T-cell (primary cell): Measurements from ENCODE around the gene FAM219A. TPM values are rescaled to one million over a fixed set of nuclear protein-coding genes. Genes with fewer than 3 reads are reported as not detected.

ENCODE experiments used
- ATAC-seq, 4 experiments: fragments of 200-7000 bp in 3 of 4; fragments of 150-1000 bp in 1 of 4; cut with Tn5 transposase; replicated peaks in 1 of 4; 1 replicate in 3 of 4; 2 replicates in 1 of 4; pipeline ENCODE4 v1.10.0; 2021; ENCODE audit warnings: moderate library complexity in 3 of 4, mild to moderate bottlenecking in 2 of 4, moderate number of reproducible peaks in 1 of 4
- CTCF ChIA-PET, 2 donors: fragments of 300-600 bp; sonication (Branson Sonifier 250); formaldehyde crosslinking; loops; one replicate each; lab custom pipeline; 2022; ENCODE audit warnings: antibody characterized with exemption in 2 of 2; lab: Charles Lee
- POLR2A ChIA-PET, 2 donors: fragments of 300-600 bp; sonication (Branson Sonifier 250); formaldehyde crosslinking; loops; one replicate each; lab custom pipeline; 2022; ENCODE audit warnings: antibody characterized with exemption in 2 of 2; lab: Charles Lee
- DNase-seq, 35 experiments: peaks; one replicate each; pipeline versions ENCODE4 v3.0.0 to v3.0.0-alpha.2; 2013 to 2023
- H3K27ac ChIP-seq: one replicate; pipeline ENCODE4 v1.5.1; 2013; ENCODE audit warnings: low read length
- H3K27me3 ChIP-seq, 2 experiments: replicated peaks in 1 of 2; 1 replicate in 1 of 2; 2 replicates in 1 of 2; pipeline versions ENCODE4 v1.6.1 to v1.7.0; 2013; ENCODE audit warnings: low read length in 1 of 2, mixed read lengths in 1 of 2; ENCODE audit not compliant: control insufficient read depth in 2 of 2, insufficient read depth in 2 of 2; ENCODE audit errors: extremely low read depth in 1 of 2
- H3K36me3 ChIP-seq, 2 donors: 1 replicate in 1 of 2; 2 replicates in 1 of 2; pipeline versions ENCODE4 v1.6.1 to v1.7.0; 2013; ENCODE audit warnings: low read length in 1 of 2; ENCODE audit not compliant: control insufficient read depth in 2 of 2, insufficient read depth in 1 of 2; ENCODE audit errors: extremely low read depth in 1 of 2
- H3K4me1 ChIP-seq, 2 experiments: 1 replicate in 1 of 2; 2 replicates in 1 of 2; pipeline versions ENCODE4 v1.6.1 to v1.7.0; 2013; ENCODE audit warnings: low read length in 2 of 2, mixed read lengths in 1 of 2; ENCODE audit not compliant: insufficient read depth in 2 of 2, control insufficient read depth in 1 of 2; ENCODE audit errors: extremely low read depth in 1 of 2
- H3K4me3 ChIP-seq, 2 donors: 1 replicate in 1 of 2; 2 replicates in 1 of 2; pipeline versions ENCODE4 v1.5.1 to v1.7.0; 2013; ENCODE audit warnings: mild to moderate bottlenecking in 2 of 2, low read length in 1 of 2, moderate library complexity in 1 of 2; ENCODE audit not compliant: control insufficient read depth in 1 of 2; ENCODE audit errors: extremely low read depth in 1 of 2
- H3K9me3 ChIP-seq: 2 replicates; pipeline ENCODE4 v1.7.0; 2013
- H3K27ac Mint-ChIP-seq, 2 donors: one replicate each; pipeline ENCODE4 v1.8.0; 2020 to 2021; ENCODE audit warnings: mild to moderate bottlenecking in 2 of 2, mixed read lengths in 2 of 2
- H3K27me3 Mint-ChIP-seq, 2 donors: one replicate each; pipeline ENCODE4 v1.8.0; 2021 to 2022; ENCODE audit warnings: mixed read lengths in 2 of 2
- H3K36me3 Mint-ChIP-seq: one replicate; pipeline ENCODE4 v1.8.0; 2021; ENCODE audit warnings: mixed read lengths
- H3K4me1 Mint-ChIP-seq, 3 donors: one replicate each; pipeline ENCODE4 v1.8.0; 2020 to 2022; ENCODE audit warnings: mixed read lengths in 3 of 3, mild to moderate bottlenecking in 1 of 3
- H3K4me3 Mint-ChIP-seq, 3 donors: one replicate each; pipeline ENCODE4 v1.8.0; 2020 to 2022; ENCODE audit warnings: mild to moderate bottlenecking in 3 of 3, mixed read lengths in 3 of 3, moderate library complexity in 3 of 3
- H3K9me3 Mint-ChIP-seq, 3 donors: one replicate each; pipeline ENCODE4 v1.8.0; 2020 to 2022; ENCODE audit warnings: mixed read lengths in 3 of 3
- WGBS: methylation state at CpG from one replicate; pipeline ENCODE4 v1.1.5; 2013; ENCODE audit warnings: missing lambda C conversion rate; ENCODE audit not compliant: insufficient coverage; 5-methylcytosine and 5-hydroxymethylcytosine counted together
- total RNA-seq, 35 experiments: library from RNA in 6 of 35; stranded (reverse) in 6 of 35; fragments of 120-200 nt in 1 of 35; gene quantifications; one replicate each; pipeline versions ENCODE4 v1.2.1 to v1.2.4 and lab custom pipeline; 2013 to 2026

Gene FAM219A
- total RNA-seq, 5 donors from 2014 or later (not counting 1 experiment from before 2014, with no cell fraction given) = 10.7 to 20.7 (median 18.7) TPM

DNA sequence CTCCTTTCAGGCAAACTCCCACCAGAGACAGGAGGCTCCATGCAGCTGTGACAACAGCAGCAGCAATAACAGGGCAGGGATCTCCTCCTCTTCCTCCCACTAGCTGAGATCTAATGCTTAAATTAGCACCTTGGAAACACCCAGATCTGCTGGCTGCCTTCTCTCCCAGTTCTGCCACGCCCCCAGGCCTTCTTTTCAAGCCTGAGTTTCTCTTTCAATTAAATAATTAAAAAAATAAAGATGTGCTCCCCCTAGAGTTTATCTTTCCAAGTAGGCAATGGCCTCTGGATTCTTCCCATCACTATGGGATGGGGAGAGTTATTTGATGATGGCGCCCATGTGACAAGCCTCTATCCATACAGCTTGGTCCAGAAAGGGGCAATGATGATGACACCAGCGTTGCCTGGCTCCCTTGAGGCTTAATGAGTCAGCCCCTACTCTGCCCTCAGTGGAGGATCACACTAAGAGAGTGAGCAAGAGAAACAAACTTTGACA lies 3.8 kb downstream of the FAM219A start:
- H3K27ac Mint-ChIP-seq = no peak overlapping the region
- peaks cover 33 to 51% (median 34%) of the 10 kb centered on the region in 3 donors for H3K4me1 Mint-ChIP-seq
- Histone ChIP-seq H3K27me3 (no peaks in the 10 kb centered on the region), H3K27ac (no peak overlapping the region), H3K4me1 (peaks cover 10 to 19% of the 10 kb centered on the region in 2 experiments), H3K36me3 (no peaks in the 10 kb centered on the region), H3K4me3 (no peak overlapping the region), H3K9me3 (no peaks in the 10 kb centered on the region)
- POLR2A ChIA-PET = no interaction called here
- DNase-seq (no peak), ATAC-seq (no peak)
- no peak overlapping the region for H3K4me3 Mint-ChIP-seq
- WGBS = no CpG with 5 or more reads among the region's 3 CpGs
- H3K36me3 Mint-ChIP-seq = peaks cover 13% of the 10 kb centered on the region
- no peaks in the 10 kb centered on the region for H3K27me3 Mint-ChIP-seq
- no peaks in the 10 kb centered on the region for H3K9me3 Mint-ChIP-seq
- CTCF ChIA-PET = no interaction called here

DNA sequence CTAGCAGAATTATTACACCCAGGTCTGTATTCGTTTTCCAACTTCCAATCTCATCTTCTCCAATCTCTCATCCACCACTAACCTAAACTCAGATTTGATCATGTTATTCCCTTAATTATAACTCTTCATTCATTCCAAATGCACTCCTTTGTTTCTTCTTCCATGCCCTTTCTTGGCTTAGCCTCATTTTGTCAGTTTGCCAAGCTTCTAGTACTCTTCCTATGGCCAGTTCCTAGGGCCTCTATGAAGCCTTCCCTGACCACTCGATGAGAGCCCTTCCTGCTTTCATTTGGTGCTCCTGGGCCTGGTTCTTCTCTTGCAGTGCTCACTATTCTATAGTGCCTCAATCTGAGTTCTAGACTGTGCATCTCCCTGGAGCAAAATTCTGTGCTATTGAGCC lies 5.8 kb downstream of the FAM219A start:
- peaks cover 21 to 33% (median 26%) of the 10 kb centered on the region in 3 donors for H3K4me1 Mint-ChIP-seq

DNA sequence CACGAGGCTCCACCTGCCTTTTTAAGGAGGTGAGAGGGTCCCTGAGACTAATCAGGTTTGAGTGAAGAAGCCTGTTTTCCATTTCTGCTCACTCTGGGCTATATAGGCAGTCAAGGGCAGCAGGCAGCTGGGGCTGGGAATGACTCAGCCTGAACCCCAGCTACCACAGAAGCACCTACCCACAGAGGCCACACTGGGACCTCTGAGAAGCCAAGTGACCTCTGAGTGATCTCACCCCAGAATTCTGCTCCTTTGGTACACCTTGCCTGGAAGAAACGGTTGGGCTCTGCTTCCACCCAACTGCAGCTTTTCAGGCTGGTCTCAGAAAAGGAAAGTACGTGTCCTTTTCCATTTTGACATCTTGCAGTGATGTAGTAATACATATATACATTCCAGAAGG lies 6.8 kb downstream of the FAM219A start:
- H3K27ac Mint-ChIP-seq = no peak overlapping the region
- H3K4me3 Mint-ChIP-seq = no peak overlapping the region
- Histone ChIP-seq H3K27me3 (no peaks in the 10 kb centered on the region), H3K4me1 (no peaks in the 10 kb centered on the region), H3K36me3 (no peaks in the 10 kb centered on the region), H3K9me3 (no peaks in the 10 kb centered on the region), H3K4me3 (no peak overlapping the region), H3K27ac (no peak overlapping the region)
- H3K36me3 Mint-ChIP-seq = peaks cover 13% of the 10 kb centered on the region
- WGBS = no CpG with 5 or more reads among the region's 3 CpGs
- H3K4me1 Mint-ChIP-seq = peaks cover 10 to 23% (median 16%) of the 10 kb centered on the region in 3 donors
- POLR2A ChIA-PET = no interaction called here
- DNase-seq = no peak
- CTCF ChIA-PET = no interaction called here
- ATAC-seq = no peak
- H3K27me3 Mint-ChIP-seq = no peaks in the 10 kb centered on the region
- no peaks in the 10 kb centered on the region for H3K9me3 Mint-ChIP-seq

More for the DNA sequence above, 5.8 kb downstream of the FAM219A start:
- Histone ChIP-seq H3K4me3 (no peak overlapping the region), H3K27me3 (no peaks in the 10 kb centered on the region), H3K27ac (no peak overlapping the region), H3K4me1 (peaks cover 6 to 10% of the 10 kb centered on the region in 2 experiments), H3K9me3 (no peaks in the 10 kb centered on the region), H3K36me3 (no peaks in the 10 kb centered on the region)
- DNase-seq (no peak), ATAC-seq (no peak)
- Mint-ChIP-seq H3K4me3 (no peak overlapping the region), H3K27ac (no peak overlapping the region), H3K36me3 (peaks cover 13% of the 10 kb centered on the region), H3K9me3 (no peaks in the 10 kb centered on the region), H3K27me3 (no peaks in the 10 kb centered on the region)
- ChIA-PET POLR2A (no interaction called here), CTCF (no interaction called here)
- WGBS = 91% methylated on average over 2 of the region's 2 CpGs

DNA sequence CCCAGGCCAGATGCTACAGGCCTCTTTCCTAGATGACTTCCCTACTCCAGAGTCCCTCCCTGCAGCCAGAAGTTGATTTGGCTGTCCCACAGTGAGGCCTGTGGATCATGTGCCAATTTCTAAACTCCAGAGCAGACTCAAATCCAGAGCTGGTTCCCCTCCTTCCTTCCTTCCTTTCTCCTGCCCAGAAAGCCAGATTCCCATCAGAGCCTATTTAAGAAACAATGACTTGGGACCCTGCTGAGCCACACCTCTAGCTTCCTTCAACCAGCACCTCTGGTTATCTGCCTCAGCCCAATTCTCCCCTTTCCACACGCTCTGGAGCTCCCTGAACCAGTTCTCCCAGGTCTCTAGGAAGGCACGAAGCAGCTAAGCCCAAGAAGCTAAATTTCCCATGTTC lies 7.2 kb downstream of the FAM219A start:
- H3K27ac ChIP-seq = no peak overlapping the region
- H3K4me3 ChIP-seq = no peak overlapping the region
- H3K9me3 ChIP-seq = no peaks in the 10 kb centered on the region
- no peaks in the 10 kb centered on the region for H3K4me1 ChIP-seq
- ChIA-PET POLR2A (no interaction called here), CTCF (no interaction called here)
- H3K4me3 Mint-ChIP-seq = no peak overlapping the region
- H3K36me3 ChIP-seq = no peaks in the 10 kb centered on the region
- no peak for ATAC-seq
- WGBS = no CpG with 5 or more reads among the region's 2 CpGs
- H3K4me1 Mint-ChIP-seq = peaks cover 6 to 18% (median 12%) of the 10 kb centered on the region in 3 donors
- H3K27ac Mint-ChIP-seq = no peak overlapping the region
- no peak for DNase-seq
- H3K27me3 ChIP-seq = no peaks in the 10 kb centered on the region
- H3K27me3 Mint-ChIP-seq = no peaks in the 10 kb centered on the region
- no peaks in the 10 kb centered on the region for H3K9me3 Mint-ChIP-seq
- peaks cover 13% of the 10 kb centered on the region for H3K36me3 Mint-ChIP-seq

DNA sequence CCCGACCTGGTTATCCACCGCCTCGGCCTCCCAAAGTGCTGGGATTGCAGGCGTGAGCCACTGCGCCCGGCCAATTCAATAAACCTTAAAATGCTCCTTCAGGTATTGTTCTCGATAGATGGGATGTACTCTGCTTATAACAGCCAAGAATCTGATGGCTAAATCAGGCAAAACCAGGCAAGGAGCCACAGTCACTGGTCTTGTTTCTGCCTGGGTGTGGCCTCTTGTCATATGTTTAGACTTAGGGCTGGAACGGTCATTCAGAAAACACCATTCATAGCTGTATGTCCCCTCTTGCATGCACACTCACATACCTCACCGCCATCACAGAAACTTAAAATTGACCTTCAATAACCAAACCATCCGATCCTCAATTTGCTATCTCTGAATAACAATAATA lies 7.7 kb downstream of the FAM219A start:
- Mint-ChIP-seq H3K27me3 (no peaks in the 10 kb centered on the region), H3K4me1 (peaks cover 5 to 17% (median 11%) of the 10 kb centered on the region in 3 donors), H3K36me3 (peaks cover 13% of the 10 kb centered on the region), H3K9me3 (no peaks in the 10 kb centered on the region), H3K27ac (no peak overlapping the region), H3K4me3 (no peak overlapping the region)
- no peaks in the 10 kb centered on the region for H3K27me3 ChIP-seq
- DNase-seq (no peak), ATAC-seq (no peak)
- H3K4me1 ChIP-seq = no peaks in the 10 kb centered on the region
- POLR2A ChIA-PET = no interaction called here
- no peaks in the 10 kb centered on the region for H3K36me3 ChIP-seq
- no peaks in the 10 kb centered on the region for H3K9me3 ChIP-seq
- 100% methylated on average over 3 of the region's 10 CpGs for WGBS
- CTCF ChIA-PET = no interaction called here
- no peak overlapping the region for H3K27ac ChIP-seq
- H3K4me3 ChIP-seq = no peak overlapping the region

DNA sequence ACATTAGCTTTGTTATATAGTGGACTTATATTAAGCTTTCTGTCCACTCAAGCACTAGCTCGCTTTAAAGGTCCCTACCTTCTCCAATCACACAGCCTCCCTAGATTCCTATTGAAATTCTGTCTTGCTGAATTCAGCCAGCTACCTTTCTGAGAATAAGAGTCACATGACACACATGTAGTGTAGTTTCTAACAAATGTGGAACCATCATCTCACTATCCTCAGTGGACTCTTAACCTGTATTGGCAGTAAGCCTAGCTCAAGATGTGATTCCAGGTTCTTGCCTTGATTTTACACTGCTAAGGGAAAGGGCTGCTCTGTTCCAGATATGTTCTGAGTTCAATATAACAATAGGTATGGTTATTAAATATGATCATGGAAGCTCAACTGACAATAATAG lies 11.4 kb downstream of the FAM219A start:
- ATAC-seq (no peak), DNase-seq (no peak)
- H3K27ac ChIP-seq = no peak overlapping the region
- CTCF ChIA-PET = no interaction called here
- no peaks in the 10 kb centered on the region for H3K4me1 ChIP-seq
- H3K9me3 ChIP-seq = no peaks in the 10 kb centered on the region
- H3K4me1 Mint-ChIP-seq = peaks cover 0 to 7% (median 2%) of the 10 kb centered on the region in 3 donors
- H3K9me3 Mint-ChIP-seq = no peaks in the 10 kb centered on the region
- H3K4me3 Mint-ChIP-seq = no peak overlapping the region
- no peak overlapping the region for H3K27ac Mint-ChIP-seq
- H3K27me3 Mint-ChIP-seq = no peaks in the 10 kb centered on the region
- peaks cover 8% of the 10 kb centered on the region for H3K36me3 Mint-ChIP-seq
- no peak overlapping the region for H3K4me3 ChIP-seq
- WGBS = no CpG with 5 or more reads among the region's 1 CpG
- H3K36me3 ChIP-seq = no peaks in the 10 kb centered on the region
- H3K27me3 ChIP-seq = no peaks in the 10 kb centered on the region
- POLR2A ChIA-PET = no interaction called here

DNA sequence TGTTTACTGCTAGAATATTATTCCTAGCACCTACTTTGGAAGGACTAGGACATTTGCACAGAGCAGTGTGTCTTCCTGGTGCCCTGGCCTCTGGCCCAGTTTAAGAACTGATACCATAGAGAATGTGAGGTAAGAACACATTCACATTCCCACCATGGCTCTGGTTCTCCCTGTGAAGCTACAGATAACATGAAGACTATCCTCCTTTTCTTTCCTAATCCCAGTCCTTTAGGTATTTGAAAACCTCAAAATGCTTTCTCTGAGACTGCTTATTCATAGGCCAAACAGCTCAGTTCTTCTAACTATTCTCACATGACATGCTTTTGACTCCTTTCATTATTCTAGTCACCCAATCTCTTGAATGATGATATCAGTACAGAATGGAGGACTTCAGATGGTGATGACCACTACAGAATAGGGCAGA lies 11.9 kb downstream of the FAM219A start:
- DNase-seq (no peak), ATAC-seq (no peak)
- no peaks in the 10 kb centered on the region for H3K36me3 ChIP-seq
- H3K4me1 Mint-ChIP-seq = peaks cover 2 to 6% (median 5%) of the 10 kb centered on the region in 3 donors
- no peaks in the 10 kb centered on the region for H3K27me3 Mint-ChIP-seq
- H3K27me3 ChIP-seq = no peaks in the 10 kb centered on the region
- no peak overlapping the region for H3K27ac ChIP-seq
- no peak overlapping the region for H3K27ac Mint-ChIP-seq
- no peak overlapping the region for H3K4me3 Mint-ChIP-seq
- H3K9me3 ChIP-seq = no peaks in the 10 kb centered on the region
- H3K4me1 ChIP-seq = no peaks in the 10 kb centered on the region
- ChIA-PET CTCF (interaction anchor here (0.7 kb wide), 2 partner anchors 43 to 191 kb away, joined by 3 to 4 read pairs; no protein-coding TSS in a partner anchor), POLR2A (no interaction called here)
- H3K4me3 ChIP-seq = no peak overlapping the region
- H3K9me3 Mint-ChIP-seq = no peaks in the 10 kb centered on the region
- H3K36me3 Mint-ChIP-seq = peaks cover 8% of the 10 kb centered on the region
